BE2C (cell line): ENCODE results near the gene TMC1.
"Not testable (repeated sequence)": the region's sequence is repeated elsewhere in the genome, so short reads cannot be mapped to it uniquely, and the experiment has no call there.

Source experiments
- DNase-seq: peaks from one replicate; pipeline ENCODE4 v3.0.0-alpha.2; 2020
- H3K27me3 ChIP-seq: fragments of 250-450 bp; sonication (Bioruptor Pico); 2 replicates; pipeline ENCODE4 v1.5.1; 2020; ENCODE audit warnings: mild to moderate bottlenecking
- H3K36me3 ChIP-seq: fragments of 250-450 bp; sonication (Bioruptor Pico); 2 replicates; pipeline ENCODE4 v1.5.1; 2020; ENCODE audit warnings: mild to moderate bottlenecking
- H3K4me1 ChIP-seq: fragments of 250-450 bp; sonication (Bioruptor Pico); 2 replicates; pipeline ENCODE4 v1.5.1; 2020
- H3K4me3 ChIP-seq: 2 replicates; pipeline ENCODE4 v1.5.1; 2011; ENCODE audit warnings: low read depth, low read length
- H3K9me3 ChIP-seq: fragments of 250-450 bp; sonication (Bioruptor Pico); 2 replicates; pipeline ENCODE4 v1.5.1; 2020
- CTCF ChIP-seq: IDR thresholded peaks from 2 replicates; pipeline ENCODE4 v1.5.1; 2012; ENCODE audit warnings: mild to moderate bottlenecking, low read depth, low read length

TMC1 gene

DNA sequence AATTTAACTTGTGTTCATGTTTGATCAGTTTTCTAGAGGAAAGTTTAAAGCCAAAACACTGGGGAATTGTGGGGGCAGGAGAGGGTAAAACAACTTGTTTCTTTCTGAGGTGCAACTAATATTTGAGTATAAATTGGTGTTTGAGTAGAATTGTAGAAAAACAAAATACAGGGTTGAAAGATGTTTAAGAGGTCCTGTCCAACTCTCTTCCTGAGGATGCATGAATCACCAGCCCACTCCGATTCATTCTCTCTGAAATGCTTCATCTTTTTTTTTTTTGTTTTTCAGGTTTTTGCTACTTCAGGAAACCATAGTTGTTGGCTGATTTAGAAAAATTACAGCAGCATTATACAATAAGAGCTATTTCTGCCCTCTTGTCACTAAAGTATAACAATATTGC lies 42.4 kb upstream of the TMC1 start:
- Histone ChIP-seq H3K4me1 (no peaks in the 10 kb centered on the region), H3K9me3 (no peaks in the 10 kb centered on the region), H3K27me3 (no peaks in the 10 kb centered on the region), H3K4me3 (no peak overlapping the region), H3K36me3 (no peaks in the 10 kb centered on the region)
- no peak for DNase-seq
- TF ChIP-seq CTCF: no peak

GRCh38 chr9:72480261-72480660 lies 41.1 kb upstream of the TMC1 start:
- H3K36me3 ChIP-seq, DNase-seq, H3K27me3 ChIP-seq, H3K4me1 ChIP-seq, H3K4me3 ChIP-seq, H3K9me3 ChIP-seq: not testable (repeated sequence)

DNA sequence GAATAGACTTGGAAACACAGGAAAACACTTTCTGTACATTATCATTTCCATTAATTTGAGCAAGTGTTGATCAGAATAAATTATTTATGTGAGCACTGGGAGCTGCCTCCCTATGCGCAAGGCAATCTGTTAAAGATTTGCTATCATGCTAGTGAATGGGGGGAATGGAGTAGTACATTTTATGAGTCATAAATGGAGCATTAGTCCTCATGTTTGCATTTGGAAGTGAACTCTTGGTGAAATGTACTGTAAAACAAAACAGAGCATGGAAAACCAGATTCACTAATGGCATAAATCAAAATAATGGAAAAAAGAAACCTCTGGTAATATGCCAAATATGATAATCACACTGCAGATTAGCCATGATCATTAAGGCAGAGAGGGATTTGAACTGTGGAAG lies 40.5 kb upstream of the TMC1 start:
- no peak for TF ChIP-seq CTCF
- H3K4me3 ChIP-seq: no peak overlapping the region
- H3K4me1 ChIP-seq: no peaks in the 10 kb centered on the region
- H3K36me3 ChIP-seq: no peaks in the 10 kb centered on the region
- no peaks in the 10 kb centered on the region for H3K9me3 ChIP-seq
- H3K27me3 ChIP-seq: no peaks in the 10 kb centered on the region
- DNase-seq: no peak

DNA sequence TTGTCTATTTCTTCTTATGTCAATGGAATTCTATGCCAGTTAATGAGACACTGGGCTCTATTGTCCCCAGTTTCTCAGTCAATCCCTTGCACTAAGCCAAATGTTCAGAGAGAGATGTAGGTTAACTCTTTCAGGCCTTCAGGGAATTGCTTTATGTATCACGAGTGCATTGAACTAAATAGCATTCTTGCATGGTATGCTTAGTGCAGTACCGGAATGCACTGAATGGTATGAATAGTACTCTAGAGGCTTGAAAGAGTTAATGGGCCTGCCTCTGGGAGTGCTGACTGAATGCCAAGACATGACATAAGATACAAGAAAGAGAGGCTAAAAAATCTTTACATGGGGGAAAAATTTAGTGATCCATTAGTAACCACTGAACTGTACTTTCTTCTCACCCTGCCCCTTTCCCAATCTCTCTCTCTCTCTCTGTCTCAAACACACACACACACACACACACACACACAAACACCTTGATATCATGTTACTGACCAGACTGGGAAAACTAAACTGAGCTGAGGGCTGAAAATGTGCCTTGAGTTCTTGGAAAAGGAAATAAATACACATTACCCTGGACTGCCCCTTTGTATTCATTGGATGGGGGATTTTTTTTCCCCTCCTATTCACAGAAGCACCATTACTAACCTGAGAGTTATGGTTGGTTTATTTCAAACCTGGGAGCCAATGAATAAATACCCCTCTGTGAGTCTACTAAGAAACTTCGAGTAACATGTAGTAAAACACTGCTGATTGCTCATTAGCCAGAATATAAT lies 35.4 kb upstream of the TMC1 start:
- TF ChIP-seq CTCF: no peak
- Histone ChIP-seq H3K4me1 (no peaks in the 10 kb centered on the region), H3K27me3 (no peaks in the 10 kb centered on the region), H3K36me3 (no peaks in the 10 kb centered on the region), H3K4me3 (no peak overlapping the region), H3K9me3 (no peaks in the 10 kb centered on the region)
- no peak for DNase-seq

DNA sequence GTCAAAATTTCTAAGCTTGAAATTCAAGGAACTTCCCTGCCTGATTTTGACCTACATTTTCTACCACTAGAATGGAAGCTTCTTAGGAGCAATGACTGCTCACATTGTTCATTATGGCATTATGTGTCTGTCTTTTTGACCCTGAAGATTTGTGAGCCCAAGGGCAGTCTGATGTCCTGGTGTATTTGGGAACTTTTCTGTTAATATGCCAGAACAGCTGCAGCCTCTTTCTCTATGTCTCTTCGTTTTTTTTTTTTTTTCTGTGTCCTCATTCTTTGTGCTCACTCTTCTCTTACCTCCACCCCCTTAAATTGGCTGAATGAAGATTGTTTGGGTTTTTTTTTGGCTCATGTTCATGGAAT lies 34.8 kb upstream of the TMC1 start:
- Histone ChIP-seq H3K4me3 (no peak overlapping the region), H3K9me3 (no peaks in the 10 kb centered on the region), H3K4me1 (no peaks in the 10 kb centered on the region), H3K27me3 (no peaks in the 10 kb centered on the region), H3K36me3 (no peaks in the 10 kb centered on the region)
- TF ChIP-seq CTCF: no peak
- no peak for DNase-seq

DNA sequence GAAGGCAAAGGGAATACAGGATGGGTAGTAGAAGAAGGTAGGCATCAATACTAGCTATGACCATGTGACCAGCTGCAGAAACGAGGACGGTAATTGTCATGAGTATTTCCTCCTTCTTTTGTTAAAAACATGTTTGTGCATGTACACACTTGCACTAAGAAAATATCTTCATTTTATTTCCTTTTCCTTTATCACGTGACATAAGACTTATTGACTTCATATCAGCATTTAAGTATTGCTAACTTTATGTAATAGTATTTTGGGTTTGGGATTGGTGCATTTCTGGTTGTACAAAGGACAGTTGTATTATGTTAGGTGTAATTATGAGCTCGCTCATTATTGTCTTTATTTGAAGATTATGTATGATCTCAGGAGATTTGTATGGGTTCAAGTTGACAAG lies 33.7 kb upstream of the TMC1 start:
- not testable (repeated sequence) for H3K4me3 ChIP-seq, H3K4me1 ChIP-seq, H3K27me3 ChIP-seq, DNase-seq, H3K36me3 ChIP-seq, H3K9me3 ChIP-seq

DNA sequence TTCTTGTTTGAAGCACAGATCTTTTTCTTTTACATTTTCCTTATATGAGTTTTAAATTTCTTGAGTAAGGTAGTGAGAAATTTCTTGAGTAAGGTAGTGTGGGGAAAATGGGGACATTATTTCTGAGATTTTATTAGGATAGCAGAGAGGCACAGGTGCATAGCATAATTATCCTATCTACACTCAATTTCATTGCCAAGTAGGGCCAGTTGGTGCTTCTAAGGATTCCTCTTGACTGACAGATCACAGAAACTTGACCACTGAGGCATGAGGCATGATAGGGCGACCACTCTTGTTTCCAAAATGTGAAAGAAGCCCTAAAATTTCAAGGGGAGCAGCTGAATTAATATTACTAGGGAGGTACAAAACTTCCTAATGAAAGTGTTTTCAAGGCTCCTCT lies 31.4 kb upstream of the TMC1 start:
- H3K9me3 ChIP-seq: no peaks in the 10 kb centered on the region
- H3K4me3 ChIP-seq: no peak overlapping the region
- no peaks in the 10 kb centered on the region for H3K4me1 ChIP-seq
- no peaks in the 10 kb centered on the region for H3K36me3 ChIP-seq
- no peak for TF ChIP-seq CTCF
- DNase-seq: no peak
- H3K27me3 ChIP-seq: no peaks in the 10 kb centered on the region
